PFSK-1 (cell line): ENCODE measurements around the gene TMEM132E.

Source experiments
- FOXP2 ChIP-seq: optimal IDR thresholded peaks from 2 replicates; pipeline ENCODE3; 2011; ENCODE audit warnings: borderline replicate concordance, control low read depth, inconsistent platforms; ENCODE audit not compliant: insufficient read depth; ENCODE audit errors: extremely low read length, extremely low read depth
- POLR2AphosphoS5 ChIP-seq: IDR thresholded peaks from 2 replicates; pipeline ENCODE4 v1.6.1; 2012; ENCODE audit warnings: low read depth, mild to moderate bottlenecking, control low read depth, low read length, moderate library complexity
- SIN3A ChIP-seq: IDR thresholded peaks from 2 replicates; pipeline ENCODE4 v1.6.1; 2012; ENCODE audit warnings: mild to moderate bottlenecking, low read length, moderate library complexity, borderline replicate concordance; ENCODE audit not compliant: insufficient read depth
- TAF1 ChIP-seq: IDR thresholded peaks from 2 replicates; pipeline ENCODE4 v1.6.1; 2012; ENCODE audit warnings: low read length, control low read depth, borderline replicate concordance; ENCODE audit not compliant: insufficient read depth
- TF ChIP-seq, protein P1 (sequence below), 2 experiments: IDR thresholded peaks; 2 replicates each; pipeline versions ENCODE4 v1.6.1 to v1.8.0; 2011 to 2012; ENCODE audit warnings: low read depth in 2 of 2, low read length in 2 of 2, control low read depth in 1 of 2, inconsistent platforms in 1 of 2, mild to moderate bottlenecking in 1 of 2, moderate library complexity in 1 of 2; ENCODE audit not compliant: insufficient read depth in 1 of 2

TMEM132E gene

DNA sequence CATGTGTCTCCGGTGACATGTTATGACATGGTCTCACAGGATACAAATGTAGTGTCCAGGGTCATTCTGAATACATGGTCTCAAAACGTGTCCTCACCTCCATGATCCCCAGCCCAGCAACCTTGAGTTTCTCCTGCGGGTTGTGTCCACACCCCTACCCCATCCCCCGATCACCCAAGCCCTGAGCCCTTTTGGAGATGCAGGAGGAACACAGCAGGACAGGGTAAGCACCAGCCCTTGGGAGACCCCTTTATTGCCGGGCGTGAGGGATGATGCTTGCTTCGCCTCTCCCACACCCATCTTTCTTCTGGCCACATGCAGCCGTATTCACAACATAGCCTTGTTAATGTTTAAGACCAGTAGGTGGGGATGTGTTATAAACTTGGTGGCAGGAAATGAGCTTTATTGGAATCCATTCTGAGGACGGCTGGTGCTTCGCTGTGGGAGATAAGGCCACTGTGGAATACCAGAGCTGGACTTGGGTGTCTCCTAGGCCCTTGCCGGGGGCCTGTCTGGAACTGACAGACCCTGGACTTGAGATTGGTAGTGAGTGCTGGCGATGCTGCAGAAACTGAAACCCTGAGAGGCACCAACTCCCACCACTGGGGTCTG, 5.5 kb downstream of the TMEM132E start:
- TF ChIP-seq SIN3A = no peak
- TF ChIP-seq, protein P1, sequence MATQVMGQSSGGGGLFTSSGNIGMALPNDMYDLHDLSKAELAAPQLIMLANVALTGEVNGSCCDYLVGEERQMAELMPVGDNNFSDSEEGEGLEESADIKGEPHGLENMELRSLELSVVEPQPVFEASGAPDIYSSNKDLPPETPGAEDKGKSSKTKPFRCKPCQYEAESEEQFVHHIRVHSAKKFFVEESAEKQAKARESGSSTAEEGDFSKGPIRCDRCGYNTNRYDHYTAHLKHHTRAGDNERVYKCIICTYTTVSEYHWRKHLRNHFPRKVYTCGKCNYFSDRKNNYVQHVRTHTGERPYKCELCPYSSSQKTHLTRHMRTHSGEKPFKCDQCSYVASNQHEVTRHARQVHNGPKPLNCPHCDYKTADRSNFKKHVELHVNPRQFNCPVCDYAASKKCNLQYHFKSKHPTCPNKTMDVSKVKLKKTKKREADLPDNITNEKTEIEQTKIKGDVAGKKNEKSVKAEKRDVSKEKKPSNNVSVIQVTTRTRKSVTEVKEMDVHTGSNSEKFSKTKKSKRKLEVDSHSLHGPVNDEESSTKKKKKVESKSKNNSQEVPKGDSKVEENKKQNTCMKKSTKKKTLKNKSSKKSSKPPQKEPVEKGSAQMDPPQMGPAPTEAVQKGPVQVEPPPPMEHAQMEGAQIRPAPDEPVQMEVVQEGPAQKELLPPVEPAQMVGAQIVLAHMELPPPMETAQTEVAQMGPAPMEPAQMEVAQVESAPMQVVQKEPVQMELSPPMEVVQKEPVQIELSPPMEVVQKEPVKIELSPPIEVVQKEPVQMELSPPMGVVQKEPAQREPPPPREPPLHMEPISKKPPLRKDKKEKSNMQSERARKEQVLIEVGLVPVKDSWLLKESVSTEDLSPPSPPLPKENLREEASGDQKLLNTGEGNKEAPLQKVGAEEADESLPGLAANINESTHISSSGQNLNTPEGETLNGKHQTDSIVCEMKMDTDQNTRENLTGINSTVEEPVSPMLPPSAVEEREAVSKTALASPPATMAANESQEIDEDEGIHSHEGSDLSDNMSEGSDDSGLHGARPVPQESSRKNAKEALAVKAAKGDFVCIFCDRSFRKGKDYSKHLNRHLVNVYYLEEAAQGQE (IDR thresholded peaks at IDR 0.05; ENCODE audit: insufficient read depth in 1 of 2, low read depth in 2 of 2, low read length in 2 of 2) = no peak
- TF ChIP-seq FOXP2 = no peak
- no peak for TF ChIP-seq POLR2AphosphoS5
- TF ChIP-seq TAF1 = no peak

DNA sequence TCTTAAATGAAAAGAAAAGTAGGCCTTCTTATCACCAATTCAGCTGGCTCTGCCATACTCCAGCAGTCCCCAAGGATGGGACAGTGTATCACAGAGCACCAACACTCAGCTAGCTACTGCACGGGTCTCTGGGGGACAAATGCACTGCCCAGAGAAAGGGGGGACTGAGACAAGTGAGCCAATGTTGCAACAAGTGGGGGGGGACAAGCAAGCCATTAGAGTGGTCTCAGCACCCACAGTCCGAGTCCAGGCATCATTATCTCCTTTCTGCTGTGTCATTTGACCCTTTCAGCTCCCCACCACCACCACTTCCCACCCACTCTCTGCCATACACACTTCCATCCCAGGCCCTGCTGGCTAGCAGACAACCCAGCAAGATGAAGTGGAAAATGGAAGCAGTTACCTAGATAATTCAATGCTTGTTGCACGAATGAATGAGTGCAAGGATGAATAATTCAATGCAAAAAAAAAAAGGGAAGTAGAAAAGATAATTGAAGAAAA, 7.0 kb downstream of the TMEM132E start:
- no peak for TF ChIP-seq FOXP2
- TF ChIP-seq TAF1 = no peak
- no peak for TF ChIP-seq SIN3A
- TF ChIP-seq, protein P1 (IDR thresholded peaks at IDR 0.05; ENCODE audit: insufficient read depth in 1 of 2, low read depth in 2 of 2, low read length in 2 of 2) = no peak
- TF ChIP-seq POLR2AphosphoS5 = no peak

DNA sequence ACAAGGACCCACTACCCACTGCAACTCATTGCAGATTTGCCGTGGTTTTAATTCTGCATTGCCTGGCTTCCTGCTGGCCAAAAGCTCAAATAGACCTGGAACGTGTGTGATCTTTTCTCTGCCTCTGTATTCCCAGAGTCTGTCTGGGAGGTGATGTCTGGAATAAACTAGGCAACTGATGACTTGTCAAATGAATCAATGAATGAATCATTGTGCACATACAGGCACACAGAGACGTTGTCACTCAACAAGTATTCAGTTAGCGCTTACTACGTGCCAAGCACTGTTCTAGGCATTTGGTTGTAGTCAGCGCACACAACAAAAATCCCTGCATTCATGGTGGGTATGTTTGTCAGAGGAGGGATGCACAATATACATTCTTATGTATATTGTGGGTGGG, 8.9 kb downstream of the TMEM132E start:
- TF ChIP-seq POLR2AphosphoS5 = no peak
- no peak for TF ChIP-seq TAF1
- TF ChIP-seq FOXP2 = no peak
- no peak for TF ChIP-seq SIN3A
- TF ChIP-seq, protein P1 (IDR thresholded peaks at IDR 0.05; ENCODE audit: insufficient read depth in 1 of 2, low read depth in 2 of 2, low read length in 2 of 2) = no peak

DNA sequence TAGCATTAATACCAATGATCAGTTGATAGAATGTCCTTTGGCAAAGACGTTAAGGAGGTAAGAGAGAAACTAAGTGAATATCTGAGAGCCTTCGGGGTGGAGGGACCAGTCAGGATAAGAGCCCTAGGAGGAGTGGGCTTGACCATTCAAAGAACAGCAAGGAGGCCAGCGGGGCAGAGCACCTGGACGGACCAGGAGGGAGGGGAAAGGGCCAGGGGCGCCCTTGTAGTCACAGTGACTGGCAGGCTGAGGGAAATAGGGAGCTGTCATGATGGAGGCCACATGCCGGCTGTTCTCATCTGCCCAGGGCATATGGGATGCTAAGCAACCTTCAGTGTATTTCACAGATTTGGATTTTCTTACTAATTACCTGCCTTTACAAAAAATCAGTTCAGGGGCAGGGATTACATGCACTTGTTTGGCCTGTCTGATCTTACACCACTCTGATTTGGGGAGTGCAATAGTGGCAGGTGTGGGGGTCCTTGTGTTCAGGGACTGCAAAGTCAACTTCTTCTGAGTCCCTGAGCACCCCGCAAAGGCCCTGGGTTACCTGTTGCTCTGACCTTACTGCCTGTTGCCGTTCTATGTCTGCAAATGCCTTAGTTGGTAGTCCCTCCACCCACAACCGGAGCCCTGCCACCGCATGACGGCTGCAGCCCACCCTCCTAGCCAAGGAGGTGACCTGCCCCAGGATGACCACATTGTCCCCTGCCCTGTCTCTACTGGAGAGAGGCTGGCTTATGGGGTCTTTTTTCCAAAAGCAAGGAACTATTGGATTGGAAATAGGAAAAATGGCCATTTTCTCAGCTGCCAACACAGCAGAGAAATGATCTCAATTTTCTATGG, 10.0 kb downstream of the TMEM132E start:
- TF ChIP-seq, protein P1 (IDR thresholded peaks at IDR 0.05; ENCODE audit: insufficient read depth in 1 of 2, low read depth in 2 of 2, low read length in 2 of 2) = no peak
- TF ChIP-seq POLR2AphosphoS5 (no peak), FOXP2 (no peak)
